ENCODE results near the gene DYNLRB1. TPM values are rescaled to one million over a fixed set of nuclear protein-coding genes. Genes with fewer than 3 reads are reported as not detected.

DYNLRB1 gene
- total and polyA plus RNA-seq, 9 of the 15 experiments (the other 6 are each of a cell fraction or from before 2014, with no cell fraction given) = 48.7 to 358 (median 121) TPM

GRCh38 chr20:34540596-34541263 lies 24.5 kb downstream of the DYNLRB1 start:
- Histone ChIP-seq H3K9me3 (replicated peaks; ENCODE audit: control insufficient read depth, insufficient read depth, low read depth, low read length) (no peaks in the 10 kb centered on the region), H3K27me3 (ENCODE audit: control insufficient read depth in 2 of 2, insufficient read depth in 2 of 2, low read length in 2 of 2) (no peaks in the 10 kb centered on the region), H3K9me1 (ENCODE audit: control insufficient read depth, insufficient read depth, low read length) (no peaks in the 10 kb centered on the region), H2AFZ (ENCODE audit: low read depth, low read length) (no peak overlapping the region), H3K79me2 (ENCODE audit: control insufficient read depth, insufficient read depth, low read length) (no peaks in the 10 kb centered on the region), H3K4me3 (no peak overlapping the region), H3K4me2 (ENCODE audit: insufficient read depth, low read length) (no peak overlapping the region), H4K20me1 (replicated peaks; ENCODE audit: control insufficient read depth, insufficient read depth, low read length) (no peaks in the 10 kb centered on the region), H3K27ac (ENCODE audit: extremely low read depth, low read depth, low read length) (no peak overlapping the region), H3K9ac (ENCODE audit: insufficient read depth in 1 of 2, low read depth in 2 of 2, low read length in 2 of 2) (no peak overlapping the region; a peak in 1 of 4 replicates), H3K4me1 (replicated peaks in 1 of 2; ENCODE audit: control insufficient read depth in 2 of 2, insufficient read depth in 2 of 2, low read length in 2 of 2) (peaks cover 0 to 3% of the 10 kb centered on the region in 2 experiments; a peak in 2 of 5 replicates), H3K36me3 (ENCODE audit: control insufficient read depth, insufficient read depth, low read length) (peaks cover 45% of the 10 kb centered on the region)
- ChIA-PET CTCF (ENCODE audit: low intra/inter-chr PET ratio) (interaction anchor here (0.6 to 1.1 kb wide), 2 partner anchors 168 to 1453 kb away, joined by 3 read pairs; no protein-coding TSS in a partner anchor), POLR2A (interaction anchor here (0.6 to 0.7 kb wide), 2 partner anchors 10 to 154 kb away, joined by 3 read pairs; no protein-coding TSS in a partner anchor)
- ATAC-seq = no peak
- no TSS peak for BruUV-seq (replicated peaks)
- 92% methylated on average over 15 of the region's 15 CpGs for WGBS (ENCODE audit: insufficient coverage, low coverage, missing lambda C conversion rate)
- intact Hi-C loops (cut with micrococcal nuclease) = no loop called here
- in situ Hi-C loops (cut with MboI) = no loop called here
- FAIRE-seq = no peak
- DNase-seq (ENCODE audit: extremely low read depth in 1 of 4, low spot score in 3 of 4) = no peak
- no peak for TF ChIP-seq NR0B1 (IDR thresholded peaks at IDR 0.05; ENCODE audit: partially characterized antibody)
- no peak for TF ChIP-seq ZNF197 (CRISPR knock-in tag; IDR thresholded peaks at IDR 0.05; ENCODE audit: low read depth)
- TF ChIP-seq KAT2B (IDR thresholded peaks at IDR 0.05; ENCODE audit: low read depth, low read length) = no peak
- no peak for TF ChIP-seq ZNF316 (IDR thresholded peaks at IDR 0.05)
- TF ChIP-seq HNRNPK (IDR thresholded peaks at IDR 0.05; ENCODE audit: low read depth, low read length, poor library complexity, severe bottlenecking) = no peak
- no peak for TF ChIP-seq PRMT5 (CRISPR knock-in tag; IDR thresholded peaks at IDR 0.05)
- TF ChIP-seq JUNB (CRISPR knock-in tag; conservative IDR thresholded peaks at IDR 0.05) = no peak
- no peak for TF ChIP-seq RBBP5 (IDR thresholded peaks at IDR 0.05; ENCODE audit: borderline replicate concordance, insufficient read depth, low read length, poor library complexity, severe bottlenecking)
- TF ChIP-seq REST (IDR thresholded peaks at IDR 0.05; ENCODE audit: borderline replicate concordance) = no peak
- TF ChIP-seq REST (CRISPR knock-in tag; IDR thresholded peaks at IDR 0.05; ENCODE audit: low read depth) = no peak
- TF ChIP-seq SREBF1 (IDR thresholded peaks at IDR 0.05; ENCODE audit: borderline replicate concordance, low read depth, low read length) = no peak
- no peak for TF ChIP-seq EHMT2 (IDR thresholded peaks at IDR 0.05)

Measured in K562 (cell line).